HG02610 (cell line): ENCODE measurements around the gene TEFM.
"Not testable (repeated sequence)": the region's sequence is repeated elsewhere in the genome, so short reads cannot be mapped to it uniquely, and the experiment has no call there.

Source experiments
- ATAC-seq: cut with Tn5 transposase; IDR thresholded peaks from one replicate; pipeline ENCODE4 v1.9.1; 2021; ENCODE audit warnings: mild to moderate bottlenecking, moderate library complexity; ENCODE audit not compliant: unreplicated experiment

The TEFM gene

GRCh38 chr17:30906101-30906911 is at the start of gene TEFM:
Gene TEFM (minus strand): TSS chr17:30906238. CDS start chr17:30906198, 40 bp downstream.
- ATAC-seq: peak; percentile 88

GRCh38 chr17:30954046-30954830 is 48.2 kb upstream of the TEFM start:
- no peak for ATAC-seq

- no peak for ATAC-seq
These were observed 46.8 kb upstream of the TEFM start for GRCh38 chr17:30952638-30953393.

- no peak for ATAC-seq
These were observed 44.8 kb upstream of the TEFM start for GRCh38 chr17:30950669-30951399.

- ATAC-seq: no peak
These were observed 44.2 kb upstream of the TEFM start for GRCh38 chr17:30950189-30950588.

DNA sequence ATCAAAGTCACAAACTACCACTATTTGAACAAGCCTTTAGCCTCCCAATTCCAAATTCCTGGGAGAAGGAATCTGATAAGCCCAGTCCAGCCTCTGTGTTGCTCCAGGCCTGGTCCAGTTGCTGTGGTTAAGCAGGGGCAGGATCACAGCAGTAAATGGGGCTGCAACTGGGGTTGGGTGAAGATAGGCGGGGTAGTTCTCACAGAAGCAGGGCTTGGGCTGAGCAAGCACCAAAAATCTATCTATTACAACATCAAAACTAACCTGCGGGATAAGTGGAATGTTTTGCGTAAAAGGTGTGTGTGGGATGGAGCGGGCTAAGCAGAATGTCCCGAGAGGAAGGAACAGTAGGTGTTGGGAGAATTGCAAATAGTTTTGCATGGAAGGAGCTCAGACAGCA is 41.8 kb upstream of the TEFM start:
- no peak for ATAC-seq

GRCh38 chr17:30942308-30943079 is 36.5 kb upstream of the TEFM start:
- no peak for ATAC-seq

GRCh38 chr17:30939051-30939689 is 33.1 kb upstream of the TEFM start:
- no peak for ATAC-seq

GRCh38 chr17:30933966-30934365 is 27.9 kb upstream of the TEFM start:
- no peak for ATAC-seq

- not testable (repeated sequence) for ATAC-seq
These were observed 25.5 kb upstream of the TEFM start for GRCh38 chr17:30931582-30931981.

DNA sequence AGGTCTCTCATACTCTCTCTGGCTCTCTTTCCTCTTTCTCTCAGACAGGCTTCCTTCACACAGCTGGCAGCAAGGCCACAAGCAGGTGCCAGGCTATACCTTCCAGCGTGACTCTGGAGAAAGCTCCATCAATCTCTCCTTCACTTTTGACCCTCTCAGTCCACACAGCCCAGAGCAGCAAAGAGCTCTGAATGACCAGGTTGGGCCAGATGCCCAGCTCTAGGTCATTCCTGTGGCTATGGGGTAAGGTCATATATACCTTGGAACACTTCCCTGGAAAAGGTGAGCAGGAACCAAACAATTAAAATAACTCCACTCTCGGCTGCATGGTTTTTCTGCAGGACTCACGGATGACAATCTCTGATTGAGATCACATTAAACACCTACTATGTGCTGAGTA is 24.5 kb upstream of the TEFM start:
- ATAC-seq: no peak

- not testable (repeated sequence) for ATAC-seq
These were observed 23.8 kb upstream of the TEFM start for GRCh38 chr17:30929861-30930260.

GRCh38 chr17:30929081-30929633 is 23.1 kb upstream of the TEFM start:
- ATAC-seq: no peak

- ATAC-seq: no peak
These were observed 22.5 kb upstream of the TEFM start for GRCh38 chr17:30928584-30928983.

- no peak for ATAC-seq
These were observed 21.7 kb upstream of the TEFM start for GRCh38 chr17:30927756-30928155.

GRCh38 chr17:30926516-30926915 is 20.5 kb upstream of the TEFM start:
- no peak for ATAC-seq

GRCh38 chr17:30924341-30924740 is 18.3 kb upstream of the TEFM start:
- no peak for ATAC-seq

DNA sequence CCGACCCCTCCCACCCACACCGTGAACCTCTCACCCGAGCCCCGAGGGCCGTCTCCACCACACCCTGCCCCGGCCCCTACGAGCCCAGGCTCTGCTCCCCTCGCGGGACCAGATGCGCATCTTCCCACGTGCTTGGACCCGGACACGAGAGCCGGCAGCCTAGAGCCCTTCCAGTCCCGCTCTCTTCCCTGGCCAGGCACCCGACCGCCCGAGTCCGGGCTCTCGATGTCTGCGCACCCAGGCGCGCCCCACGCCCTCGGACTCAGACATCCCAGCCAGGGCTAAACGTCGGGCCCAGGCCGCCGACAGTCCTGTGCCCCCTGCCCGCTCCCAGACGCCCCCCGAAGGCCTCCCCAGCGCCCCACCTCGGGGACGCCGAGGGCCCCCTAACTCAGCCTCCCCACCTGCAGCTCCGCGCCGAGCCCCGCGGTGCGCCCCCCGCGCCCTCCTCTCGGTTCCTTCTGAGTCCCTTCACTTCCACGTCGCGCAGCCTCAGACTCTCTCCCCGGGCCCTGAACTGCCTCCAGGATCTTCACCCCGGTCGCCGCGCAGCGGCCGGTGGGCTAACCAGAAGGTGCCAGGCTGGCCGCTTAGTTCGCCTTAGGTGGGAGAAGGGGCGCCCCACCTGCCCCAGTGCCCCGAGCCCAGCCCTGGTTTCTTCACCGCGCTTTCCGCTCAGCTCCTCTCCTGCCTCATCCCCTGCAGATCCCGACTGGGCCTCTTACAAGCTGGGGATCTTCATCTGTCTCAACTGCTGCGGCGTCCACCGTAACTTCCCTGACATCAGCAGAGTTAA is 16.4 kb upstream of the TEFM start:
- no peak for ATAC-seq
